Measurements from ENCODE around the gene ADM5.
"Not testable (repeated sequence)": the region's sequence is repeated elsewhere in the genome, so short reads cannot be mapped to it uniquely, and the experiment has no call there.

ADM5 gene

GRCh38 chr19:49701271-49701786, 11.9 kb downstream of the ADM5 start:
- DNase-seq (ENCODE audit: low spot score): no peak

GRCh38 chr19:49704888-49705642, 15.7 kb downstream of the ADM5 start:
- no peak for DNase-seq (ENCODE audit: low spot score)

- no peak for DNase-seq (ENCODE audit: low spot score)
Observed at GRCh38 chr19:49705919-49706318, 16.5 kb downstream of the ADM5 start.

DNA sequence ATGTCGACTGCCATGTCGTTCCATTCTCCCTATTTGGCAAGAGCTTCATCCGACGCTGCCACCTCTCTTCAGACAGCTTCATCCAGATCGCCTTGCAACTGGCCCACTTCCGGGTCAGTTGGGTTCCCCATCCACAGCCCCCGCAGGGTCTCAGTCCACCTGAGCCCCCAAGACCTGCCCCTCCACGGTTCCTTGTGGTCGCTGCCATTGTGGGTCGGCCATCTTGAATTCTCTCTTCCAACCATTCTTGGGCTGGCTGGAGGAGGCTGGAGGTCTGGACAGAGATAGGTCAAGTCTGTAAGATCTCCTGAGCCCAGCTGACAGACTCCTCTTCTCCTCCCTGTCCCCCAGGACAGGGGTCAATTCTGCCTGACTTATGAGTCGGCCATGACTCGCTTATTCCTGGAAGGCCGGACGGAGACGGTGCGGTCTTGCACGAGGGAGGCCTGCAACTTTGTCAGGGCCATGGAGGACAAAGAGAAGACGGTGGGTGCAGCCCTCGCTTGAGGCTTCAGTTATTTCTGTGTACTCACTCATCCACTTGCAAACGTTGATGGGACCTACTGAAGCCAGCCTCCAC, 21.1 kb downstream of the ADM5 start:
- DNase-seq (ENCODE audit: low spot score): no peak

DNA sequence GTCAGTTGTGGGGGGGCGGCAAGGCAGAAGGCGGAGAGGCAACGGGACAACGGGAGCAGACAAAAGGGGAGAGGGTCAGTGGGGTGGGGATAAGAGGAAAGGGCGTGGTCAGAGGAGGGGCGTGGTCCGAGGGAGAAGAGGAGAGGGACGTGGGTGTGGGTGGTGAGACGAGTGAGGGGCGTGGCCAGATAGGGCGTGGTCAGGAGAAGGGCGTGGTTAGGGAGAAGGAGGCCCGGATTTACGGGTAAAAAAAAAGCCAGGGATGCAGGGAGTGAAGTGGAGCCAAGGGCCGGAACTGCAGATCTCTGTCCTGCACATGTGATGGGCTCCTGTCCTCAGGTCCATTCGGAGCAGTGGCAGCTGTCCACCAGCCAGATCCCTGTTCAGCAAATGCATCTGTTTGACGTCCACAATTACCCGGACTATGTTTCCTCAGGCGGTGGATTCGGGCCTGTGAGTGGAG, 23.0 kb downstream of the ADM5 start:
- peak; percentile 43 for DNase-seq (ENCODE audit: low spot score)

DNA sequence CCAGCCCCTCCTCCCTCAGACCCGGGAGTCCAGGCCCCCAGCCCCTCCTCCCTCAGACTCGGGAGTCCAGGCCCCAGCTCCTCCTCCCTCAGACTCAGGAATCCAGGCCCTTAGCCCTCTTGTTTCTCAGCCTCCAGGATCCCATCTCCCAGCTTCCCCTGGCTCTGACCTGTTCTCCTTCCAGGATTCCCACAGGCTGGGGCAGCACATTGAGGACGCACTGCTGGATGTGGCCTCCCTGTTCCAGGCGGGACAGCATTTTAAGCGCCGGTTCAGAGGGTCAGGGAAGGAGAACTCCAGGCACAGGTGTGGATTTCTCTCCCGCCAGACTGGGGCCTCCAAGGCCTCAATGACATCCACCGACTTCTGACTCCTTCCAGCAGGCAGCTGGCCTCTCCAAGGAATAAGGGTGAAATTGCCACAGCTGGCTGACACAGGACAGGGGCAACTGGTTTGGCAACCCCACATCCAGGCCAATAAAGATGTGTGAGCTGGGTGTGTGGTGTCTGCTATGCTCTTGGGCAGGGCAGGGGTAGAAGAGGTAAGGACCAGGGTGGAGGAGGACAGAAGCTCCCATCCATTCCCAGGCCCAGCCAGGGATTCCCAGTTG, 23.9 kb downstream of the ADM5 start:
- no peak for DNase-seq (ENCODE audit: low spot score)

- DNase-seq (ENCODE audit: low spot score): no peak
Observed at GRCh38 chr19:49716154-49716553, 26.8 kb downstream of the ADM5 start.

- DNase-seq (ENCODE audit: low spot score): peak; percentile 29
Observed at GRCh38 chr19:49718511-49718910, 29.1 kb downstream of the ADM5 start.

DNA sequence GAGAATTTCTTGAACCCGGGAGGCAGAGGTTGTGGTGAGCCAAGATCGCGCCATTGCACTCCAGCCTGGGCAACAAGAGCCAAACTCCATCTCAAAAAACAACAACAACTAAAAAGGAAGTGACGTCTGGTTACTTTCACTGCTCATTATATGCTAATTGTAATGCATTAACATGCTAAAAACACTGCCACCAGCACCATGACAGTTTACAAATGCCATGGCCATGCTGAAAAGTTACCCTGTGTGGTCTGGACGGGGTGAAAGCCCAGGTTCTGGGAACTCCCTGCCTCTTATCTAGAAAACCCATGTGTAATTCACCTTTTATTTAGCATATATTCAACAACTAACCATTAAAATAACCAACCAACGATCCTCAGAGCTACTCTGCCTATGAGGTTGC, 29.6 kb downstream of the ADM5 start:
- no peak for DNase-seq (ENCODE audit: low spot score)

GRCh38 chr19:49719420-49719819, 30.0 kb downstream of the ADM5 start:
- not testable (repeated sequence) for DNase-seq (ENCODE audit: low spot score)

DNA sequence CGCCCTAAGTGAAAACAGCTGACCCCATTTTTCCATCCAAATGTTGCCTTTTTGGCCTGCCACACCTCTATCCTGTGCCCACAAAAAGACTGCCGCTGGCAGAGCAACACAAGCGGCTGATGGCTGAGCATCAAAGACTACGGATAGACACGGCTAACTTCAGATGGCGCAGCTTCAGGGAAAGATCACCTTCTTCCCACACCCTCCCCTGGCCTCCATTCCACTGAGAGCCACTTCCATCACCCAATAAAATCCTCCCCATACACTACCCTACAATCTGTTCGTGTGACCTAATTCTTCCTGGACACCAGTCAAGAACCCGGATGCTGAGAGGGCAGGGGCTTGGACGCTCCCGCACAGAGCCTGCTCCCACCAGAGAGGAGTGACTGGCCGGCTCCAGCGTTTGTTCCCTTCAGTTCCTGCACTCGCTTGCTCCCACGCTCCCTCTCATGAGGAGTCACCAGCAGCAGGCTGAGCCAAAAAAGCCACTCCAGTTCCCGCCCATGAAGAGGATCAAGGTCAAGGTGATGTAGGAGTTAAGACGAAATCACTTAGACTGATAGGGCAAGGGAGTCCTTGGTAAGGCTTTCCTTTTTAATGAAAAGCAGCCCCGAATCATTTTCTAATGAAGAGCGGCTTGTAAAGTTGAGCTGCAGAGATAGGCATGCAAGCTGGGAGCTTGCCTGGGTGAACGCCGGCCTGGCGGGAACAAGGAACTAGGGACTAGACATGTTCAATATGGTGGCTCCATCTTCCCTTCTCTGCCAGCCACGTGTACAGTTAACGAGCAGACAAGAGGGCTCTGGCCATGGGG, 38.0 kb downstream of the ADM5 start:
- peak; percentile 30 for DNase-seq (ENCODE audit: low spot score)

DNA sequence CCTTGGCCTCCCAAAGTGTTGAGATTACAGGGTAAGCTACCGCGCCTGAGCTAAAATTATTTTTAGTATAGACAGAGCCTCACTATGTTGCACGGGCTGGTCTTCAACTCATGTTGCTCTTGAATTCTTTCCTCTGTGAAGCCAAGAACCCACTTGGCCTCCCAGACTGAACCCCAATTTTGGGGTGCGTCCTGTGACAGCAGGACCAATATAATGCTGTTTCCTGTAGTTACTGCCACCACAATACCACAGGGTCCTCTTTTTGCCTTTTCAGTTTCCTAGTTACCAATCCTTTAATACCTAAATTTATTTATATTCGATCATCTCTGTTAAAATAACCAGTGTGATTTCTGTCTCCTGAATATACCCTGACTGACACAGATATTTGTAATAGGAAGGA, 40.8 kb downstream of the ADM5 start:
- DNase-seq (ENCODE audit: low spot score): no peak

GRCh38 chr19:49738268-49738667, 48.9 kb downstream of the ADM5 start:
- no peak for DNase-seq (ENCODE audit: low spot score)

GRCh38 chr19:49739098-49739497, 49.7 kb downstream of the ADM5 start:
- DNase-seq (ENCODE audit: low spot score): no peak

DNA sequence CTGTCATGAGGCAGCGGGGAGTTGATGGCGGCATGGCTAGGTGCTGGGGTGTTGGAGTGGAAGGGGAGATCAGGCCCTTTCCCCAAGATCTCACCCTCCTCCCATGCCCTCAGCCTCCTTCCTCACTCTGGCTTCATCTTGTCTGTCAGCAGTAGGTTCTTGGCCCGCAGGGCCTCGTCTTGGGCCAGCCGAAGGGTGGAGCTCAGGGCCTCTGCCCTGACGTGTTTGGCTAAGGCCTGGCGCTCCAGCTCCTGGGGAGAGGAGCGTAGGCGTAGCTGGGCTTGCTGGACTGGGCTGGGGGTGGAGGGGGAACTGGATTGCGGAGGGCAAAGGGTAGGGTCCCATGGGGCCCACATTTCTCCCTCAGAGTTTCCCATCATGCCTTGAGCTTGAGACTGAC, 50.5 kb downstream of the ADM5 start:
- DNase-seq (ENCODE audit: low spot score): no peak

Measured in hepatic stellate cell (primary cell).